ENCODE results near the gene KRTAP19-8. TPM values are rescaled to one million over a fixed set of nuclear protein-coding genes. Genes with fewer than 3 reads are reported as not detected.

The KRTAP19-8 gene, protein sequence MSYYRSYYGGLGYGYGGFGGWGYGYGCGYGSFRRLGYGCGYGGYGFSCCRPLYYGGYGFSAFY
- not detected in 2 replicates for total RNA-seq (2014; rRNA removed; shearing (Covaris generic))
- polyA plus RNA-seq (2015; cell fraction: cytosol; rRNA removed) = not detected in 2 replicates
- polyA plus RNA-seq (2015; cell fraction: nucleus; rRNA removed) = not detected in 2 replicates

DNA sequence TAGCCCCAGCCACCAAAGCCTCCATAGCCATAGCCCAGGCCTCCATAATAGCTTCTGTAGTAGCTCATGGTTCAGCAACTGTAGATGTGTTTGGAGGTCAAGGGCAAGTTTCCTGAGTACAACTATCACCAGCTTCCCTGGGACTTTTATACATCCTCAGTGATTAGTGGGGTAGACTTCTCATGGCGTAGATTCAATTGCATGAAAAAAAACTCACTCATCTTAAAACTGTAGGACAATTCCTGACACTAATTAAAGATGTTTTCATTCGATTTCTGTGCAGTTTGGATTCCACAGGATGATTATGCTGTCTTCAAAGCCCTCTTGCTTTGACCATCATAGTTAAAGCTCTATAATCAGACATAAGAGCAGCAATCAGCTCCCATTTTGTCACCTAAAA lies at the start of gene KRTAP19-8:
Gene KRTAP19-8 (minus strand): TSS at position 101 of the 400 bp plus-strand sequence. CDS start 33 bp downstream, at position 68.
- DNase-seq (ENCODE audit: low read depth) = no peak

DNA sequence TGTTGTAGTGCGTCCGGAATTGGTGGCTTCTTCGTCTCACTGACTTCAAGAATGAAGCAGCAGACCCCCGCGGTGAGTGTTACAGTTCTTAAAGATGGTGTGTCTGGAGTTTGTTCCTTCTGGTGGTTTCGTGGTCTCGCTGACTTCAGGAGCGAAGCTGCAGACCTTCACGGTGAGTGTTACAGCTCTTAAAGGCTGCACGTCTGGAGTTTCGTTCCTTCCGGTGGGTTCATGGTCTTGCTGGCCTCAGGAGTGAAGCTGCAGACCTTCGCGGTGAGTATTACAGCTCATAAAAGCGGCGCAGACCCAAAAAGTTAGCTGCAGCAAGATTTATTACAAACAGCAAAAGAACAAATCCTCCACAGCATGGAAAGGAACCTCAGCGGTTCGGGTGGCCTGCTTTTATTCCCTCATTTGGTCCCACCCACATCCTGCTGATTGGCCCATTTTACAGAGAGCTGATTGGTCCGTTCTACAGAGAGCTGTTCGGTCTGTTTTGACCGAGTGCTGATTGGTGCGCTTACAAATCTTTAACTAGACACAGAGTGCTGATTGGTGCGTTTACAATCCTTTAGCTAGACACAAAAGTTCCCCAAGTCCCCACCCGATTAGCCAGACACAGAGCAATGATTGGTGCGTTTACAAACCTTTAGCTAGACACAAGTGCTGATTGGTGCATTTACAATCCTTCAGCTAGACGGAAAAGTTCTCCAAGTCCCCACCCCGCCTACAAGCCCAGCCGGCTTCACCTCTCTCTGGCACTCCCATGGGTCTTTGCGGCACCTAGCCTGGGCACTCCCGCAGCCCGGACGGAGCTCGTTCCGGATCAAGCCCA lies 49.6 kb upstream of the KRTAP19-8 start:
- DNase-seq (ENCODE audit: low read depth) = no peak

DNA sequence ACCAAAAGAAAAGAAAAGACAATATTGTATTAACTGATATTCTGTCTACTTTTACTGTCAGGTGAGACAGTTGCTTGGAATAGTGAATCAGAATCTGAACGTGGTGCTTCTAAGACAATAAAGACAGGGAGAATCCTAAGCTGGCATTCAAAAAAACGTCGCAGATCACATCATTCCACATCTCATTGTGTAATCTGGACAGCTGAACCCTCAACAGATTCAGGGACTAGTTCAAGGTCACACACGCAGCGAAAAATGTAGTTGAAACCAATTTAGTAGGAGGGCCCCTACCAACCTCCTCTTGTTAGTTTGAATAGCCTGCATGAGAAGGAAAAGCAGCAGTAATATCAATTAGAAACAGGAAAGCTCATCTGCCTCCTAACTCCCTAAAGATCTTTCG lies 46.4 kb upstream of the KRTAP19-8 start:
- no peak for DNase-seq (ENCODE audit: low read depth)

DNA sequence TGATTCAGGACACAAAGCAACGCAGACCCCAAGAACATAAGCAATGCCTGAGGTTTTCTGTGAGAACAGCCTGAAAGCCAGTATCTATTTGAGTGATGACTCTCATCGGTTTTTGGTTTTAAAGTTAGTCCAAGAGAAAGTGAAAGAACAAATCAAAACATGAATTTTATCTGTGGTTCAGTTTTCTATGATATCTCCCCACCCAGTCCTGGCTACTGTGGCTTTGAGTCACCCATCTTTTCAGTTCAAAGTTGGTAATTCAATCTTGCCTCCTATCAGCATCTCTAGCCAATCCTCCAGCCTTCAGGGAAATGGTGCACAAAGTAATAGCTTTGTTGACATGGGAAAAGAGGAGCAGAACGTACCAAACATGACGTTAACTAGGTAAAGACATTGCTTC lies 40.5 kb upstream of the KRTAP19-8 start:
- no peak for DNase-seq (ENCODE audit: low read depth)

DNA sequence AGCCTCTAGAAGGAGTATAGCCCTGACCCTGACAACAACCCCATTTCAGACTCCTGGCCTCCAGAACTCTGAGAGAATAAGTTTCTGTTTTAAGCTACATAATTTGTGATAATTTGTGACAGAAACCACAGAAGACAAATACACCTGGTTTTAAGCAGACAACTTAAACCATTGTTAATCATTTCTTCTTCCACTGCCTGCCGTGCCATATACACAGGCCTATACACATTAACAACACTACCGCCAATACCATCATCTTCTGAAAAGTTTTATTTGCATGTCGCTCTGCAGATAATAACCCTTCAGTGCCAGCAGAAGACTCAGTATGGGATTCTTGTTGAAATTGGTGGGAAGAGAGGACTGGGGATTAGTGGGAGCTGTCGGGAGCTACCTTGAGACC lies 39.9 kb upstream of the KRTAP19-8 start:
- no peak for DNase-seq (ENCODE audit: low read depth)

DNA sequence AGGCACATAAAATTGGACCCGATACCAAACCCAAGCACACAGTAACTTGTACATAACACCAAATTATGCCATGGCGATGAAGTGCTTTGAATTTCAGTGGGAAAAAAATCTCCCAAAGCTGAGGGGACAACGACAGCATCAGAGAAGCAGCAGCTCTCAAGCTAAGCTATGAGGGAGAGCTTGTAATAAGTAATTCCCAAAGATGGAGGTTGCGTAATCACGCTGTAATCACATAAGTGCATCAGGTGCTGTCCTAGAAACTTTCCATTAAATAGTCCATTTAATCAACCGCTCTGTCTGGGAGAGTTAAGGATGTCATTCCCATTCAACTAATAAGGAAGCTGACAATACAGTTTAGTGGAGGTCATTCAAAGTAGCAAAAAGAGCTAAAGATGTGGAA lies 37.6 kb upstream of the KRTAP19-8 start:
- no peak for DNase-seq (ENCODE audit: low read depth)

DNA sequence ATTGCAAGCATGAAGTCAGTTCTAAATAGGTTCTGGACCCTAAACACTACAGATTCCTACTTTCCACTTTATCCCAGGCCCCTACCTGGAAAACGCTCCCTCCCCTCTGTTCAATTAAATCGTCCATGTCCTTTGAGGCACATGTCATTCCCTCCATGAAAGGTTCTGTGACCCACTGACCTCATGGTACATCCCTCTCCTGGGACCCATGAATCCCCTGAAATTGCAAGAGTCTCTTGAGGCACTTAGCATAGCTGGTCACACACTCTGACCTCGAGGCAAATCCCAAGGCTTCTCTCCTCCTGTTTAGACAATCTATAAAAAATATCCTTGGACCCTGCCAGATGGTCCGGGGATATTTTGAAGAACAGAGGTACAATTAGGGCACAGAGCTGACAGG lies 34.3 kb upstream of the KRTAP19-8 start:
- no peak for DNase-seq (ENCODE audit: low read depth)

DNA sequence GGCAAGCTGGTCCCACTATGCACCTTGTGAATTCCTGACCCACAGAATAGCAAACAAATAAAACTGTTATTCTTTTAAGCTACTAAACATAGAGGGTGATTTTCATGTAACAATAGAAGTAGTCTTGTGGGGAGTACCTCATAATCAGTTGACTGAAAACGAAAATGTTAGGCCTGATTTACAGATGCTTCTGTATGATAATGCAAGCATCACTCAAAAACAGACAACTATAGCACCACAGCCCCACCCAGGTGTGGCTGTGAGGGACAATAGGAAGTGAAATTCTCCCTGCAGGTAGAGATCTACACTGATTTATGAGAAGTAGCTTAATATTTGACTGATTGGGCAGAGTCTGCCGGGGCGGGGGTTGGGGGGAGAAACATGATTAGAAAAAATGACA lies 26.5 kb upstream of the KRTAP19-8 start:
- DNase-seq (ENCODE audit: low read depth) = no peak

DNA sequence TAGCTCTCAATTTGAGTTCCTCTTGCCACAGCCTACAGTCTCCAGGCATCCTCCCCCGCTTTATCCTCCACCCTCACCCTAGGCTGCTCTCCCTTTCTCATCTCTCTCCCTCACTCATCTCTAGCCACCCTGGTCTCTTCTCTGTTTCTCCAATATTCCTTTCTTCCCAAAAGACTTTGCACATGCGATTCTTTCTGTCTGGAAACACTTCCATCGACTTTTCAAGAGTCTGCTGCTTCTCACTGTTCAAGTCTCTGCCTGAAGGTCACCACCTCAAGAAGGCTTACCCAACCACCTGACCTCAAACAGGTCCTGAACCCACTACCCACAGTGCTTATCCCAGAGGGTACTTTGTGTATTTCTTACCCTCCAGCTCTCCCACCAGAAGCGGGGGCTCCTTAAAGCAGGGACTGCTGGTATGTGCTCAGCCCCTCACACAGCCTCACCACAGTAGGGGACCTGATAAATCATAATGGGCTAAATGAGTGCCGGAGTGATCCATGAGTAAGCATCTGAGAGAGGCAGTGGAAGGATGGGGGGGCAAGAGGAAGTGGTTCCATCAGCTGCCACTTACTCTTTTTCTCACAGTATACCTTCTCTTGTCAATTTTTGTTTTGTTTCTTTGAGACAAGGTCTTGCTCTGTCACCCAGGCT lies 14.3 kb upstream of the KRTAP19-8 start:
- no peak for DNase-seq (ENCODE audit: low read depth)

DNA sequence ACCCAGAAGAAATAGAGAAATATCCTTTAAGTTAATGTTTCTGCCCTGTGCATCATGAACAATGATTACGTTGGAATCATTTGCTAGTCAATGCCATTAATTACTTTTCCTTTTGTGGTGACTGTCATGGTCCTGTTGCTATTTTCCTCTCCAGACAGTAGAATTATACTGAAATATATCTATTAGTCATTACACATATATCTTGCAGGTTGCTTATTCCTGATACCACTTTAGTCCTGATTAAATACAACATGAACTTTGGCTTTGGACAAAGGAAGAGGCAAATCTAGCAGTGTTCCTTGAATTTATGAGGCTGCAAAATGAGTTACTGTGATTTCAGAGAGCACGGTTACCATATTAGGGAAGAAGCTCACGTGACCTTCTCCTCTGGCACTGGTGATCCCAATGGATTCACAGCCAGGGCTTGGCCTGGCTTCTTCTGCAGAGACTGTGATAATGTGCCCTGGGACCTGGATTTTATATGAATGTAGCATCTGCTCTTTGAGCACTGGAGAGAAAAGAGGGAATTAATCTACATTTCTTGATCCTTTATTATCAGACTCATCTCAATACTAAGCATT lies 12.4 kb upstream of the KRTAP19-8 start:
- no peak for DNase-seq (ENCODE audit: low read depth)

DNA sequence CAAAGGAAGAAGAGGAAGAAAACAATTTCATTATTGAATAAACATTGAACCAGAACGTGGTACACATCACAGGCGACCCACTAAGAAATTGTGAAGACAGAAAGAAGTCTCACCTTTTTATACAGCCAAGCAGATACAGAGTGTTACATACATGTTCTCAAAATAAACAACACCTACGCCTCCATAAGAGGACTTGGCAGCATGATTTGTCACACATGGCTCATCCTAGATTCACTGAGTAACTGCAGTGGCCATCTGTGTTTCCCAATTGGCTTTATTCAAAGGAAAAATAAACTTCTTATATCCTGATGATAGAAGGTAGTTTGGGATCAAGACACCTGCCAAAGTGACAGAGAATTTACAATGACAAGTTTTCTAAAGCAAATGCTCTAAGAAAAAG lies 7.6 kb upstream of the KRTAP19-8 start:
- no peak for DNase-seq (ENCODE audit: low read depth)

DNA sequence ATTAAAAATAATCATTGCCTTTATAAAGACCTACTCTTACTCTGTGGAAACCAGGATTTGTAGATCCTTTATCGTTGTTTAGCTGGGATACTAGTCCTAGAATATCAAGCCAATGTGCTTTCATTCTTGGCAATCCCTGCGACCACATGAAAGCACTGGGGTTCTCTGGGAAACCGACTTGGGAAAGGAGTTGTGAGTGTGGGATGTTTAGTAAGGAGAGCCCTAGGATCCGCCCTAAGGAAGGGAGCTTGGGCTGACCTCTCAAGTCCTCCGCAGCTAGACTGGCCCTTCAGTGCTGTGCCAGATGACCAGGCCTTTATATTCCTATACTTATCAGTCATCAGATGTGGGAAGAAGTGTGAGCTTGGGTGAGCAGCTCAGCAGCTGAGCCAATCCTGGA lies 5.2 kb upstream of the KRTAP19-8 start:
- DNase-seq (ENCODE audit: low read depth) = no peak

DNA sequence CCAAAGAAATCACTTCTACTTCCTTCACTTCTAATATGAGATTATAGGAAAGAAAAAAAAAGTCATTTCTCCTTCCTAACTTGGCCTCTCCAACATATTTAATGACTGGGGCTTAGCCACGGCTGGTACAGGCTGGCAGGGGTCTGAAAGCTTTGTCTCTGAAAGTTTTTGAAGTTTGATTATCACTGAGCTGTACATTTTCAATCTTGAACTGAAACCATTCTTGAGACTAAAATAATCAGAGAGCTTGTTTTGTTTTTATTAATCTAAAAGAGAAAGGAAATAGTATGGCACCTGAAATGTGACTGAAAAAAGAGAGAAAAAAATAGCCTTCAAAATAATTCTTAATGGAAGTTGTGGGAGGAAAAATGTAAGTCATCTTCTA lies 3.8 kb upstream of the KRTAP19-8 start:
- no peak for DNase-seq (ENCODE audit: low read depth)

DNA sequence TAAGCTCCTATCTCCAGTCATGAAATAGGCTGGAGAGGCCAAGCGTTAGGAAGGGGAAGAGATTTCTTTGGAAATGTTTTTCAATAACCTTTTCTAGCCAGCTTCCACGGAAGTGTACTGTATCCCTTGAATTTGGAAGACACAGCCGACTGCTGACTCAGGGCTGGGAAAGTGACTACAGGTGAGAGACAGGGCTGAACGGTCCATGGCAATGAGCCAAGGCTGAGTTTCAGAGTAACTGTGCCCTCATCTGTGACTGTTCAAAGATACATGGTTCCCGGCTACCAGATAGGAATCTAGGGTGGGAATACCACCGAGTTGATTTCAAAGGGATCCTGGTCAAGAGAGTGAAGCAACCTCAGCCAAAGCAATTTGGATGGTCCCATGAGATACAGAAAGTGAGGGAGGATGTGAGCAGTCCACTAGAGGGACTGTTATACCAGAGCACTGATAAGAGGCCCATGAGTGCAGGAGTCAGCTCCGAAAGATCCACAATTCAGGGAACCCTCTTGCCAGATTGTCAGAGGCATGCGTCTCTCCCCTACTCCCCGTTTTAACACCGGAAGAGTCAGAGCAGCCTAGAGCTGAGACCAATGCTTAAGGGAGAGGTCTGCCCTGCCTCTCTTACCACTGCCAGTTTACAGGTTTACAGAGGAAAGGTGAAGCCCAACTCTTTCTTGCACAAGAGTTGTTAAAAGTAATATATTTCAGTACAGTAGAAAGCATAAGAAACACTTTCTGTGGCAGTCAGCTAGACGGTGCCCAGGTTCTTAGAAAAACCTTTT lies 3.2 kb upstream of the KRTAP19-8 start:
- DNase-seq (ENCODE audit: low read depth) = no peak

DNA sequence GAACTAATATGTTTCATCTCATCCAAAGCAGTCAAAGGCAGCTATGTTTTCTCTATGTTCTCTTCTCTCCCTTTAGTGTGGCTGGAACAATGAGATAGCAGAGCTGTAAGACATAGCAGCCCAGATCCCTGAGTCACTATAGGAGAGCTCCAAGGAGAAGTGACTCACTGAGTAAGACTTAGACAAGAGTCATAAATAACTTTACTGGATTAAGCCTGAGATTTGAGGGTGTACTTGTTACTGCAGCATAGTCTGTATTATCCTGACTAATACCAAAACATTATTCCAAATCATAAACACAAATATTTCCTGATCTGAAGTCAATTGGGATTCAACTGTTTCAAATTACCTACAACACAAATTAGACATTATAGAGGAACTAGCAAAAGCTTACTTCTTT lies 3.9 kb downstream of the KRTAP19-8 start:
- peak; percentile 13 for DNase-seq (ENCODE audit: low read depth)

DNA sequence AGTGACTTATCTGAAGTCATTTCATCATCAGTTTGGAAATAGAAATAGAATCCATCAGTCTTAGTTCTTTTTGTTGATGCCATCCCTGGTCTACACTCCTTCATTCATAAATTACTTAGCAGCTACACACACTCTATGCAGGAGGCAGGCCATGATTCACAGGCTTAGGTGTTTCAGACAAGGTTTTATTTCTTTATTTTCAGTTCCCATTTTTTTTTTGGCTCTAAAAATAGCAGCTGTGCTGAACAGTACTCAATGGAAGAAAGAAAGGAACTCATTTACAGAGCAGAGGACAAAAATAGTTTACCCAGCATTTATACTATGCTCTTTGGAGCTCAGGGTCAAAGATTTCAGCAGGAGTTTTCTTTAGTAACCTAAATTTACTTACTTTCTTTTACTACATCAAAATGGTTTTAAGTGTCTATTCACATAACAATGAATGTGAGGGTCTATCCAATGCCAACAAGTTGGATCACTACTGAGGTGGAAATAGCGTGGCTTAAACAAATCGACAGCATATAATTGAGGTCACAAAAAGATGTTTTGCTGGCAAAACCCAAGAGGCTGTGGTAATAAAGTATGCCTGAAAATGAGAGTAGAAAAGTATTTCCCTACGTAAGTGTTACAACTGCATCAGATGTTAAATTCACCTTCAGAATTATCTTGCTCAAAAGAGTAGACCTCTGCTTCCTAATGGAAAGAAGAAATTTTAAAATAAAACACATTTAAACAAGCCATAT lies 7.7 kb downstream of the KRTAP19-8 start:
- no peak for DNase-seq (ENCODE audit: low read depth)

DNA sequence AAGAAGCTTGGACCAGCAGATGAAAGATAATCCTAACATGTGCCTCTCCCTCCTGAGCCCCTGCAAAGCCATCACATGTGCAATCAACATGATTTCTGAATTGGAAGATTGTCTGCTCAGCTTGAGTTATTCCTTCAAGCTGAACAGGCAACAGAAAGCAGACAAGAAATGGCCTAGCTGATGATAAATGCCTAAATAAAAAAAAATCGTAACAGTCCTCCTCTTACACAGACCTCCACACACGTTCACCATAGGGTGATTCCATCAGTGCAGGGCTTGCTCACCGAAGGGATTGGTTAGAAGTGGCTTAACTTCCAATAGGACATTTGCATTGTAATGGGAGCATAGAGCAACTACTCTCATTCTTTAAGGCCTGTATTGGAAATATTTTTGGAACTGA lies 14.6 kb downstream of the KRTAP19-8 start:
- DNase-seq (ENCODE audit: low read depth) = no peak

DNA sequence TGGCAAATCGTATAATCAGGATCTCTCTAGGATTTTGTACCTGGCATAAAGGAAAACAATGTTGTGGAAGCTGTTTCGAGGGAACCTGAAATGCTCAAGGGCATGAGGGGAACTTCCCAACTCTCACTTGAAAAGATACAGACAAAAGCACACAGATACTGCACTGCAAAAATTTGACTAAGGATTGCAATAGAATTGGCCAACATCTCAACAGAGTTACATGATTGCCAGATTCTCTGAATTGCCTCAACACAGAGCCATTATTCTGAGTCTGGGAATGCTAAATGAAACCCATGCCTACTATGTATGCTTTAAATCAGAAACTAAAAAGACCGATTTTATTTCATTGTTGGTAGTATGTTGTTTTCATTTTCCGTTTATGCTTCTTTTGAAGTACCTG lies 16.0 kb downstream of the KRTAP19-8 start:
- DNase-seq (ENCODE audit: low read depth) = no peak

DNA sequence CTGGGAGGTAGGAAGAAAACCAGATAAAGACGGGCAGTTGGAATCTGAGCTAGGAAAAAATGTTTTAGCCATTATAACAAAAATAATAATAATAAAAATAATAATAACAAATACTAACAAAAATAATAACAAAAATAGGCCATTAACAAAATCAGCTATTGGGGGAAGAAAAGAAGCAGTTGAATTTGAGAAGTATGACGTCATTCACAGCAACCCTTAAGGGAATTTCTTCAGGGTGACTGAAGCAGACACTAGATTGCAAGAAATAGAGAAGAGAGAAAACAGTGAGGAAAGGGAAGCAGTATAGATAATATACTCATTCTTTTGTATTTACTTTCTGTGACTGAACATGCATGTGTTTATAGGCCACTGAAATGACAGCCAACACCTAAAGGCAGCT lies 20.0 kb downstream of the KRTAP19-8 start:
- no peak for DNase-seq (ENCODE audit: low read depth)

DNA sequence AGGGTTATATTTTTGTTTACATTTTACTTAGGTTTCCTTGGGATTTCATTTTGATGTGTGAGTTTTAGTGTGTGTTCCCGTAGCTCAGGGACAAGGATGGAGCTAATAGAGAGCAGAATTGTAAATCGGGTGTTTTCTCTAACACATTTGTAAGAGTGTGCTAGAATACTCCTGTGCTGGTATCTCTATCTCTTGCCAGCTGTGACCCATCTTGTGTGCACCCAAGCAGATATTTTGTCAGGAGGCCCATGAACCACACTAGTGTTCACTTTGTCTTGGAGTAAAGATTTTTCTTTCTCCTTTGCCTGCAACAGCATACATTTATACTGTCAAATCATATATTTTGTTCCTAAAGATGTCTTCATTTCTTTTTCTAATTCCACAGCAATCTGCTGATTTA lies 23.4 kb downstream of the KRTAP19-8 start:
- no peak for DNase-seq (ENCODE audit: low read depth)

Data from HT1080 (cell line).